HEK293 (cell line): Measurements from ENCODE around the gene EBF3.

Source experiments
- MEIS1 ChIP-seq: sonication (generic); formaldehyde crosslinking; IDR thresholded peaks from 2 replicates; pipeline ENCODE4 v1.8.1; 2022; ENCODE audit warnings: missing genetic modification reagents, mild to moderate bottlenecking, borderline replicate concordance
- ZNF792 ChIP-seq: fragments of 450-650 bp; formaldehyde crosslinking; IDR thresholded peaks from 2 replicates; pipeline ENCODE4 v1.5.1; 2016; ENCODE audit warnings: missing biosample characterization, missing genetic modification characterization
- TF ChIP-seq, protein P1 (sequence below): fragments of 450-650 bp; formaldehyde crosslinking; IDR thresholded peaks from 2 replicates; pipeline ENCODE4 v1.5.1; 2016; ENCODE audit warnings: missing biosample characterization, missing genetic modification characterization
- TF ChIP-seq, protein P2 (sequence below): fragments of 450-650 bp; formaldehyde crosslinking; IDR thresholded peaks from 2 replicates; pipeline ENCODE4 v1.5.1; 2016; ENCODE audit warnings: missing biosample characterization, missing genetic modification characterization

DNA sequence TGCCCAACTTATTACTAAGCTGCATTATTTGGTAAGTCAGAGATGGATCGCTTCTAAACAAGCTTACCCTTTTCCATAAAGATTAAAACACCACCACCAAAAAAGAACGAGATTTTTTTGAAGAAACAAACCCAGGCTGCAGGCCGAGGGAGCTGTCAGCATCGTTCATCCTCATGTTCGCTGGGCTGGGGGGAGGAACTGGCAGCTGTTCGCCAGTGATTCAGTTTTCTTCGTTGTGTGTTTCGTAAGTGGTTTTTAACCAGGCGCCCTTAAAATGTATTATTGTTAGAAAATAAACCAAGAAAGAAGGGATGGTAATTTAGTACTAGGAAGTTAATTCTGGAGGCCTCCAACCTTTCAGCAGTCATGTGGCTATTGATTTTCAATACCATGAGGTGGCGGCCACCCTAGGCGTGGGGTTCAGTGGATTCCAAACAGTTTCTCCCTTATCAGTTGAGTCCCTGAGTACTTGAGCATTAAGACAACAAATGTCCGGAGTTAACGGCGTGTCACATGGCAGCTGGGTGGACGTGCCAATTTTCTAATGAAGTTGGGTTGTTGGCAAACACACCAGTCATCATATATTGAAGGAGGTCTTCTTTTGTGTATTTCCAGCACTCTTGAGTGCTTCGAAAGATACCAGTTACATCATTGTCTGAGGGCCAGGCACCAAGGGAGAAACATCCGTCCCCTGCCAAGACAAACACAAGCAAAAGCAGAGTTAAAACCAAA lies 173.2 kb downstream of the EBF3 start:
- no peak for TF ChIP-seq ZNF792 (tag by site-specific recombination)
- TF ChIP-seq, protein P1, sequence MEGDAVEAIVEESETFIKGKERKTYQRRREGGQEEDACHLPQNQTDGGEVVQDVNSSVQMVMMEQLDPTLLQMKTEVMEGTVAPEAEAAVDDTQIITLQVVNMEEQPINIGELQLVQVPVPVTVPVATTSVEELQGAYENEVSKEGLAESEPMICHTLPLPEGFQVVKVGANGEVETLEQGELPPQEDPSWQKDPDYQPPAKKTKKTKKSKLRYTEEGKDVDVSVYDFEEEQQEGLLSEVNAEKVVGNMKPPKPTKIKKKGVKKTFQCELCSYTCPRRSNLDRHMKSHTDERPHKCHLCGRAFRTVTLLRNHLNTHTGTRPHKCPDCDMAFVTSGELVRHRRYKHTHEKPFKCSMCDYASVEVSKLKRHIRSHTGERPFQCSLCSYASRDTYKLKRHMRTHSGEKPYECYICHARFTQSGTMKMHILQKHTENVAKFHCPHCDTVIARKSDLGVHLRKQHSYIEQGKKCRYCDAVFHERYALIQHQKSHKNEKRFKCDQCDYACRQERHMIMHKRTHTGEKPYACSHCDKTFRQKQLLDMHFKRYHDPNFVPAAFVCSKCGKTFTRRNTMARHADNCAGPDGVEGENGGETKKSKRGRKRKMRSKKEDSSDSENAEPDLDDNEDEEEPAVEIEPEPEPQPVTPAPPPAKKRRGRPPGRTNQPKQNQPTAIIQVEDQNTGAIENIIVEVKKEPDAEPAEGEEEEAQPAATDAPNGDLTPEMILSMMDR (tag by site-specific recombination), result no peak
- TF ChIP-seq, protein P2, sequence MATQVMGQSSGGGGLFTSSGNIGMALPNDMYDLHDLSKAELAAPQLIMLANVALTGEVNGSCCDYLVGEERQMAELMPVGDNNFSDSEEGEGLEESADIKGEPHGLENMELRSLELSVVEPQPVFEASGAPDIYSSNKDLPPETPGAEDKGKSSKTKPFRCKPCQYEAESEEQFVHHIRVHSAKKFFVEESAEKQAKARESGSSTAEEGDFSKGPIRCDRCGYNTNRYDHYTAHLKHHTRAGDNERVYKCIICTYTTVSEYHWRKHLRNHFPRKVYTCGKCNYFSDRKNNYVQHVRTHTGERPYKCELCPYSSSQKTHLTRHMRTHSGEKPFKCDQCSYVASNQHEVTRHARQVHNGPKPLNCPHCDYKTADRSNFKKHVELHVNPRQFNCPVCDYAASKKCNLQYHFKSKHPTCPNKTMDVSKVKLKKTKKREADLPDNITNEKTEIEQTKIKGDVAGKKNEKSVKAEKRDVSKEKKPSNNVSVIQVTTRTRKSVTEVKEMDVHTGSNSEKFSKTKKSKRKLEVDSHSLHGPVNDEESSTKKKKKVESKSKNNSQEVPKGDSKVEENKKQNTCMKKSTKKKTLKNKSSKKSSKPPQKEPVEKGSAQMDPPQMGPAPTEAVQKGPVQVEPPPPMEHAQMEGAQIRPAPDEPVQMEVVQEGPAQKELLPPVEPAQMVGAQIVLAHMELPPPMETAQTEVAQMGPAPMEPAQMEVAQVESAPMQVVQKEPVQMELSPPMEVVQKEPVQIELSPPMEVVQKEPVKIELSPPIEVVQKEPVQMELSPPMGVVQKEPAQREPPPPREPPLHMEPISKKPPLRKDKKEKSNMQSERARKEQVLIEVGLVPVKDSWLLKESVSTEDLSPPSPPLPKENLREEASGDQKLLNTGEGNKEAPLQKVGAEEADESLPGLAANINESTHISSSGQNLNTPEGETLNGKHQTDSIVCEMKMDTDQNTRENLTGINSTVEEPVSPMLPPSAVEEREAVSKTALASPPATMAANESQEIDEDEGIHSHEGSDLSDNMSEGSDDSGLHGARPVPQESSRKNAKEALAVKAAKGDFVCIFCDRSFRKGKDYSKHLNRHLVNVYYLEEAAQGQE (tag by site-specific recombination), result no peak
- no peak for TF ChIP-seq MEIS1 (CRISPR knock-in tag)
